ENCODE data around the gene SLC39A11. TPM values are rescaled to one million over a fixed set of nuclear protein-coding genes. Genes with fewer than 3 reads are reported as not detected.

SLC39A11 gene
- total RNA-seq, 6 donors from 2014 or later: 16.3 to 57.6 (median 29.5) TPM

DNA sequence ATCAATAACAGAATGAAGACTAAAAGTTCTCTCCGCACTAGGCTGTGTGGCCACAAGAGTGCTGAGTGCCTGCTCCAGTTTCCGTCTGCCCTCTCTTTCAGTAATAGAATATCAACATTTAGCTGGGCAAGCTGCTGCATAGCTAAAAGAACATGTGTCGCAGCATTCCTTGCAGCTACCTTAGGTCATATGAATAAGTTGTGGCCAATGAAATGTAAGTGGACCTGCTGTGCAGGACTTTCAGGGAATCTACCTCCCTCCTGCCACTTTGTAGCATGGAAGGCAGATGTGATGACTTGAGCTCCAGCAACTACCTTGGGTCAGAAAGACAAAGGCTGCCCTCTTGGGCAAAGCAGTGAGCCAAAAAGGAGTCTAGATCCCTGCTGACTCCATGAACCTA lies 25.4 kb downstream of the SLC39A11 start:
- no peak overlapping the region for H3K27ac ChIP-seq
- ATAC-seq (ENCODE audit: low FRiP score in 2 of 2) (no peak), DNase-seq (no peak)
- WGBS, 2 donors: 91 to 97% methylated on average over 3 of the region's 3 CpGs
- H3K4me1 ChIP-seq: peaks cover 0 to 4% (median 2%) of the 10 kb centered on the region in 4 donors
- no peaks in the 10 kb centered on the region for H3K27me3 ChIP-seq
- TF ChIP-seq, protein P1, sequence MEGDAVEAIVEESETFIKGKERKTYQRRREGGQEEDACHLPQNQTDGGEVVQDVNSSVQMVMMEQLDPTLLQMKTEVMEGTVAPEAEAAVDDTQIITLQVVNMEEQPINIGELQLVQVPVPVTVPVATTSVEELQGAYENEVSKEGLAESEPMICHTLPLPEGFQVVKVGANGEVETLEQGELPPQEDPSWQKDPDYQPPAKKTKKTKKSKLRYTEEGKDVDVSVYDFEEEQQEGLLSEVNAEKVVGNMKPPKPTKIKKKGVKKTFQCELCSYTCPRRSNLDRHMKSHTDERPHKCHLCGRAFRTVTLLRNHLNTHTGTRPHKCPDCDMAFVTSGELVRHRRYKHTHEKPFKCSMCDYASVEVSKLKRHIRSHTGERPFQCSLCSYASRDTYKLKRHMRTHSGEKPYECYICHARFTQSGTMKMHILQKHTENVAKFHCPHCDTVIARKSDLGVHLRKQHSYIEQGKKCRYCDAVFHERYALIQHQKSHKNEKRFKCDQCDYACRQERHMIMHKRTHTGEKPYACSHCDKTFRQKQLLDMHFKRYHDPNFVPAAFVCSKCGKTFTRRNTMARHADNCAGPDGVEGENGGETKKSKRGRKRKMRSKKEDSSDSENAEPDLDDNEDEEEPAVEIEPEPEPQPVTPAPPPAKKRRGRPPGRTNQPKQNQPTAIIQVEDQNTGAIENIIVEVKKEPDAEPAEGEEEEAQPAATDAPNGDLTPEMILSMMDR (IDR thresholded peaks at IDR 0.05): no peak
- TF ChIP-seq POLR2A (IDR thresholded peaks at IDR 0.05) (no peak), EP300 (IDR thresholded peaks at IDR 0.05) (no peak), POLR2AphosphoS5 (IDR thresholded peaks at IDR 0.05) (no peak)
- no peaks in the 10 kb centered on the region for H3K36me3 ChIP-seq
- no peak overlapping the region for H3K4me3 ChIP-seq
- no peaks in the 10 kb centered on the region for H3K9me3 ChIP-seq

DNA sequence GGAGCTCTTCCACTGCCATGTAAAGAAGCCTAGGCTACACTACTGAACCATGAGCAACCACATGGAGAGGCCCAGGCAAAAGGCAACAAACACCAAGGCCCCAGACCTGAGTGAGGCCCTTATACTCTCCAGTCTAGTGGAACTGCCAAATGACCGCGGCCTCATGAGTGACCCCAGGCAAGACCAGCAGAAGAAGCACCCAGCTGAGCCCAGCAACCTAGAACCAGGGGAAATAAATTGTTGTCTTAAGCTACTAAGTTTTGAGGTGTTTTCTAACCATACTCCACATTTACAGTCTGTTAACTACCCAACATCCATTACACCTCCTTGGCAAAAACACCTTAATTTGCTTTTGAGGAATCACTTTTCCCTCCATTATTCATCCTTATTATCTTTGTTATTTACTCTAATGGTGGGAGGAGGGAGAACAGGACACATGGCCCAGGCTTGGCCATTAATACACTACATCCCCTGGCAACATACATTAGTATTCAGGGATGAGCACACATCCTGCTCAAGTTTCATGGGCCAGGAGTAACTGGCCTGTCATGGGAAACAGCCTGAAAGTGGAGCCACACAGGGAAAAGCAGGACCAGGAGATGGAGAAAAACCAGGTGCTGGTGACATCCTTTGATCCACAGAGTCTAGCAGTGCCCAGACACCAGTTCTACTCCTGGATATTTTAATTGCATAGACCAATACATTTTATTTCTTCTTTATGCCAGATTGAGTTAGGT lies 26.2 kb downstream of the SLC39A11 start:
- 90 to 100% methylated on average over 2 of the region's 2 CpGs for WGBS, 2 donors
- DNase-seq (no peak), ATAC-seq (ENCODE audit: low FRiP score in 2 of 2) (no peak)
- Histone ChIP-seq H3K36me3 (no peaks in the 10 kb centered on the region), H3K4me3 (no peak overlapping the region), H3K9me3 (no peaks in the 10 kb centered on the region), H3K4me1 (peaks cover 0 to 4% (median 2%) of the 10 kb centered on the region in 4 donors), H3K27me3 (no peaks in the 10 kb centered on the region), H3K27ac (no peak overlapping the region)
- TF ChIP-seq EP300 (IDR thresholded peaks at IDR 0.05) (no peak), POLR2AphosphoS5 (IDR thresholded peaks at IDR 0.05) (no peak), POLR2A (IDR thresholded peaks at IDR 0.05) (no peak)
- TF ChIP-seq, protein P1 (IDR thresholded peaks at IDR 0.05): no peak

DNA sequence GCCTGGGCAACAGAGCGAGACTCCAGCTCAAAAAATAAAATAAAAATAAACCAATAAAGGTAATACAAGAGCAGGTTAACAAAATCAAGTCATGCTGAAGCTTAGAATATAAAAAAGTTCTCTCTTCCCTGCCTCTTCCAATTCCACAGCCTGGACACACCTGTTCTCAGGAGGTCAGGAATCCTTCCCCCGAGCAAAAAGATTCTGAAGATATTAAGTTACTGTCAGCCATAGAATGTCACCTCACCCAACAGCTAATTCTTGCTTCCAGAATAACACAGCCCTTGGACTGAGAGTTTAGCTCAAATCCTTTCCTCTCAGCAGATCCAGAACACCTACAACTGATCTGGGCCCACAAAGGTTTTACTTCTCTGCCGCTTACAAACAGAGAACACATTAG lies 27.1 kb downstream of the SLC39A11 start:
- Histone ChIP-seq H3K36me3 (no peaks in the 10 kb centered on the region), H3K27ac (no peak overlapping the region), H3K9me3 (no peaks in the 10 kb centered on the region), H3K27me3 (no peaks in the 10 kb centered on the region), H3K4me1 (peaks cover 0 to 4% (median 2%) of the 10 kb centered on the region in 4 donors), H3K4me3 (no peak overlapping the region)
- WGBS, 2 donors: 90 to 94% methylated on average over 3 of the region's 3 CpGs
- TF ChIP-seq POLR2A (IDR thresholded peaks at IDR 0.05) (no peak), EP300 (IDR thresholded peaks at IDR 0.05) (no peak), POLR2AphosphoS5 (IDR thresholded peaks at IDR 0.05) (no peak)
- TF ChIP-seq, protein P1 (IDR thresholded peaks at IDR 0.05): no peak
- DNase-seq: no peak
- no peak for ATAC-seq (ENCODE audit: low FRiP score in 2 of 2)

DNA sequence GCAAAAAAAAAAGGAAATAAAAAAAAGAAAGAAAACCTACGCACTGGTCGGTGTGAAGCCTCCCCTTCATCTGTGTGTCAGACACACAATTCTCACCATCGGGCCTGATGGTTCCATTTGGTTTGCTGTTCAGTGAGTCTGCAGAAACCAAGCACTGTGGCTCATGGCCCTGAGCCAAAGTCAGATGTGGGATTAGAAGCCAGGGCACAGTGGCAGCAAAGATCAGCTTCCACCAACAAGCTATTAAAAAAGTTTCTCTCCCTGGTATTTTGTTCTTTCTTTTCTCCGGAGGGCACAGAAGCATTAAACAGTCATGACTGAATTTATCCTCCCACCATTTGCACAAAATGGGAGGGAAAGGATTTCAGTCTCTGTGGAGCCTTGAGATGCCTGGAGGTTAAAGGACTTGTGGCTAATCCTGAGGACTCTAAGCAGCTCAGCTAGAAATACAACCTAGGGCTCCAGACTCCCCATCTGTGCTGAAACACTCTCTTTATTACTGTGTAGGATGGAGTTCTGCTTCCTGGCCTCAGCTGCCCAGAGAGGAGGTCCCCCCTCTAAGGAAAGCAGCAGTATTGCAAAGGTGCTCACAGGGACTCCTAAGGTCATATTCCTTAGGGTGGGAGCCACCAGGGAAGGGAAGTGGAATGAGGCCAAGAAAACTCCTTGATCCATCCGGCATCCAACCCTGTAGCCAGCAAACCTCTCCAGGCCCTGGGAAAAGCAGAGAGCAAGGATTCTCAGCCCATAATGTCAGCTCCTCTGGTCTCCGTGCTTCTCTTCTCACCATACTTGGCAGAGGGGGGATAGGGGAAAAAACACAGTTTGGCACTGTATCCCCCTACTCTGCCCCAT lies 28.2 kb downstream of the SLC39A11 start:
- peak overlapping the region in 1 of 4 donors; percentile 2 for H3K27ac ChIP-seq
- no peak overlapping the region for H3K4me3 ChIP-seq
- no peaks in the 10 kb centered on the region for H3K9me3 ChIP-seq
- H3K27me3 ChIP-seq: no peaks in the 10 kb centered on the region
- H3K36me3 ChIP-seq: no peaks in the 10 kb centered on the region
- DNase-seq (no peak), ATAC-seq (ENCODE audit: low FRiP score in 2 of 2) (no peak)
- WGBS, 2 donors: 70 to 79% methylated on average over 6 of the region's 6 CpGs
- no peak for TF ChIP-seq POLR2A (IDR thresholded peaks at IDR 0.05)
- H3K4me1 ChIP-seq: peaks cover 0 to 4% (median 2%) of the 10 kb centered on the region in 4 donors

DNA sequence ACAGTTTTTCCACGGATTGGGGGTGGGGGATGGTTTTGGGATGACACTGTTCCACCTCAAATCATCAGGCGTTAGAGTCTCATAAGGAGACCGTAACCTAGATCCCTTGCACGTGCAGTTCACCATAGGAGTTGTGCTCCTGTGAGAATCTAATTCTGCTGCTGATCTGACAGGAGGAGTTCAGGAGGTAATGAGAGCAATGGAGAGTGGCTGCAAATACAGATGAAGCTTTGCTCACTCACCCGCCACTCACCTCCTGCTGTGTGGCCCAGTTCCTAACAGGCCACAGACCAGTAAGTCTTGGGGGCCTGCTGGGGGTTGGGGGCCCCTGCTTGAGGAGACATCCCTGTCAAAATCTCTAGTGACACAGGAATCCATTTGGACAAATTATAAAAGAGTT lies 29.8 kb downstream of the SLC39A11 start:
- 88 to 90% methylated on average over 4 to 5 of the region's 5 CpGs for WGBS, 2 donors
- peaks cover 0 to 4% (median 0%) of the 10 kb centered on the region in 4 donors for H3K4me1 ChIP-seq
- no peak overlapping the region for H3K27ac ChIP-seq
- H3K36me3 ChIP-seq: no peaks in the 10 kb centered on the region
- TF ChIP-seq POLR2A (IDR thresholded peaks at IDR 0.05): no peak
- no peak for TF ChIP-seq POLR2AphosphoS5 (IDR thresholded peaks at IDR 0.05)
- TF ChIP-seq EP300 (IDR thresholded peaks at IDR 0.05): no peak
- TF ChIP-seq, protein P1 (IDR thresholded peaks at IDR 0.05): no peak
- DNase-seq (no peak), ATAC-seq (ENCODE audit: low FRiP score in 2 of 2) (no peak)
- no peaks in the 10 kb centered on the region for H3K9me3 ChIP-seq
- no peaks in the 10 kb centered on the region for H3K27me3 ChIP-seq
- no peak overlapping the region for H3K4me3 ChIP-seq

Measured in upper lobe of left lung (tissue), 6 donors.